ENCODE data around the gene SPI1. TPM values are rescaled to one million over a fixed set of nuclear protein-coding genes. Genes with fewer than 3 reads are reported as not detected.

The SPI1 gene
- polyA plus RNA-seq, 2 donors = 3.9 to 6.8 TPM

- Histone ChIP-seq H3K4me3 (ENCODE audit: low read depth in 1 of 2, low read length in 2 of 2) (no peak overlapping the region), H3K4me1 (ENCODE audit: control insufficient read depth in 2 of 2, insufficient read depth in 2 of 2, low read length in 1 of 2) (peaks cover 0 to 7% of the 10 kb centered on the region in 2 donors), H3K27ac (ENCODE audit: low read depth in 2 of 2, low read length in 1 of 2) (no peak overlapping the region), H3K36me3 (ENCODE audit: control insufficient read depth in 2 of 2, insufficient read depth in 2 of 2, low read length in 1 of 2) (no peaks in the 10 kb centered on the region), H3K27me3 (ENCODE audit: control insufficient read depth in 1 of 2, insufficient read depth in 2 of 2, low read length in 2 of 2) (no peaks in the 10 kb centered on the region), H3K9me3 (ENCODE audit: control insufficient read depth in 2 of 2, insufficient read depth in 1 of 2, low read depth in 1 of 2, low read length in 1 of 2) (no peaks in the 10 kb centered on the region)
- WGBS, 2 donors = 74 to 75% methylated on average over 17 of the region's 17 CpGs
Observed at GRCh38 chr11:47359586-47359985, 18.8 kb downstream of the SPI1 start.

DNA sequence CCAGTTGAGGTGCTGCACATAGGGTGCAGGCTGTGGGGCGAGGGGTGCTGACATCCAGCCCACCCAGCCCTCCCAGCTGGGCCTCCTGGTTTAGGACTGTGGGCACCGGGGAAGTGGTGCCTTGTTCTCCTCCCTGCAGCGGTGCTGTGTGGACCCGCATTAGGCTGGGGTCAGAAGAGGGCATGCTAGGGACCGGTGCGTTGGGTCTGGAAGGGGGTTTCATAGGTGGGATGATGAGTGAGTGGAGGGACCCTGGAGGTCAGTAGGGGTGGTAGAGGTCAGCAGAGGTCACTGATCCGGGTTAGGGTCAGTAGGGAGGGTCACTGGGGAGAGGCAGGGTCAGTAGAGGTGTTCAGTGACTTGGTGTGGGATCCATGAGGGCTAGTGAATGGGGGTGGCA is 19.2 kb downstream of the SPI1 start:
- Histone ChIP-seq H3K27ac (ENCODE audit: low read depth in 2 of 2, low read length in 1 of 2) (no peak overlapping the region), H3K4me3 (ENCODE audit: low read depth in 1 of 2, low read length in 2 of 2) (no peak overlapping the region), H3K9me3 (ENCODE audit: control insufficient read depth in 2 of 2, insufficient read depth in 1 of 2, low read depth in 1 of 2, low read length in 1 of 2) (no peaks in the 10 kb centered on the region), H3K27me3 (ENCODE audit: control insufficient read depth in 1 of 2, insufficient read depth in 2 of 2, low read length in 2 of 2) (no peaks in the 10 kb centered on the region), H3K4me1 (ENCODE audit: control insufficient read depth in 2 of 2, insufficient read depth in 2 of 2, low read length in 1 of 2) (peaks cover 0 to 7% of the 10 kb centered on the region in 2 donors), H3K36me3 (ENCODE audit: control insufficient read depth in 2 of 2, insufficient read depth in 2 of 2, low read length in 1 of 2) (no peaks in the 10 kb centered on the region)
- WGBS, 2 donors = 86 to 87% methylated on average over 7 of the region's 7 CpGs

GRCh38 chr11:47358731-47359051 is 19.7 kb downstream of the SPI1 start:
- no peaks in the 10 kb centered on the region for H3K27me3 ChIP-seq (ENCODE audit: control insufficient read depth in 1 of 2, insufficient read depth in 2 of 2, low read length in 2 of 2)
- peaks cover 0 to 7% of the 10 kb centered on the region in 2 donors for H3K4me1 ChIP-seq (ENCODE audit: control insufficient read depth in 2 of 2, insufficient read depth in 2 of 2, low read length in 1 of 2)
- H3K4me3 ChIP-seq (ENCODE audit: low read depth in 1 of 2, low read length in 2 of 2) = no peak overlapping the region
- H3K36me3 ChIP-seq (ENCODE audit: control insufficient read depth in 2 of 2, insufficient read depth in 2 of 2, low read length in 1 of 2) = no peaks in the 10 kb centered on the region
- no peaks in the 10 kb centered on the region for H3K9me3 ChIP-seq (ENCODE audit: control insufficient read depth in 2 of 2, insufficient read depth in 1 of 2, low read depth in 1 of 2, low read length in 1 of 2)
- no peak overlapping the region for H3K27ac ChIP-seq (ENCODE audit: low read depth in 2 of 2, low read length in 1 of 2)
- 82 to 85% methylated on average over 14 of the region's 14 CpGs for WGBS, 2 donors

DNA sequence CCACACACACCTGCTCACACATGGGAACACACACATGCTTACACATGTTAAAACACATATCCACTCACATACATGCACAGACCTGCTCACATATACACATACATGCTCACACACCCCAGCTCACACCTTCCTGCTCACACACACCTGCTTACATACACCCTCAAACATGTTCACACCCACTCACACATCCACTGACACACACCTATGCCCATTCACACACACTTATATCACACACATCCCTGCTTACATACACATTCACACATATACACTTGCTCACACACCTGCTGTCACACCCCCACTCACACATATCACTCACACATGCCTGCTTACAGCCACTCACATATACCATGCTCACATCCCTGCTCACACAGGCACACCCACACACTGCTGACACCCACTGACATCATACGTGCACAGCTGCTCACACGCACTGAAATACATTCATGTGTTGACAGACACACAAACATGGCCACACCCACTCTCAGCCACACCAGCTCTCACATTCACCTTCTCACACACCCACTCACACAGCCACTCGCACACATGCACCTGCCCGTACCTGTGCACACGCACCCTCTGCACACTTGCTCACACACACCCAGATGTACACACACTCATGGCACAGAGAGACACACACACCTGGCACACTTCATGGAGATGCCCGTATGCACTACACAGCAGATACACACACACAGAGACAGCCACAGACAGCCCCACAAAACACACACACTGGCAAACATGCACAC is 20.2 kb downstream of the SPI1 start:
- Histone ChIP-seq H3K27me3 (ENCODE audit: control insufficient read depth in 1 of 2, insufficient read depth in 2 of 2, low read length in 2 of 2) (no peaks in the 10 kb centered on the region), H3K4me1 (ENCODE audit: control insufficient read depth in 2 of 2, insufficient read depth in 2 of 2, low read length in 1 of 2) (peaks cover 0 to 7% of the 10 kb centered on the region in 2 donors), H3K9me3 (ENCODE audit: control insufficient read depth in 2 of 2, insufficient read depth in 1 of 2, low read depth in 1 of 2, low read length in 1 of 2) (no peaks in the 10 kb centered on the region), H3K36me3 (ENCODE audit: control insufficient read depth in 2 of 2, insufficient read depth in 2 of 2, low read length in 1 of 2) (no peaks in the 10 kb centered on the region), H3K27ac (ENCODE audit: low read depth in 2 of 2, low read length in 1 of 2) (no peak overlapping the region), H3K4me3 (ENCODE audit: low read depth in 1 of 2, low read length in 2 of 2) (no peak overlapping the region)
- WGBS, 2 donors = 89 to 94% methylated on average over 6 of the region's 6 CpGs

- Histone ChIP-seq H3K9me3 (ENCODE audit: control insufficient read depth in 2 of 2, insufficient read depth in 1 of 2, low read depth in 1 of 2, low read length in 1 of 2) (no peaks in the 10 kb centered on the region), H3K36me3 (ENCODE audit: control insufficient read depth in 2 of 2, insufficient read depth in 2 of 2, low read length in 1 of 2) (no peaks in the 10 kb centered on the region), H3K4me3 (ENCODE audit: low read depth in 1 of 2, low read length in 2 of 2) (no peak overlapping the region), H3K27me3 (ENCODE audit: control insufficient read depth in 1 of 2, insufficient read depth in 2 of 2, low read length in 2 of 2) (no peaks in the 10 kb centered on the region), H3K27ac (ENCODE audit: low read depth in 2 of 2, low read length in 1 of 2) (no peak overlapping the region), H3K4me1 (ENCODE audit: control insufficient read depth in 2 of 2, insufficient read depth in 2 of 2, low read length in 1 of 2) (peaks cover 0 to 7% of the 10 kb centered on the region in 2 donors)
- 85 to 97% methylated on average over 1 of the region's 1 CpG for WGBS, 2 donors
Observed at GRCh38 chr11:47356998-47357329, 21.4 kb downstream of the SPI1 start.

GRCh38 chr11:47356129-47356997 is 22.0 kb downstream of the SPI1 start:
- H3K27me3 ChIP-seq (ENCODE audit: control insufficient read depth in 1 of 2, insufficient read depth in 2 of 2, low read length in 2 of 2) = no peaks in the 10 kb centered on the region
- no peaks in the 10 kb centered on the region for H3K9me3 ChIP-seq (ENCODE audit: control insufficient read depth in 2 of 2, insufficient read depth in 1 of 2, low read depth in 1 of 2, low read length in 1 of 2)
- no peak overlapping the region for H3K4me3 ChIP-seq (ENCODE audit: low read depth in 1 of 2, low read length in 2 of 2)
- H3K36me3 ChIP-seq (ENCODE audit: control insufficient read depth in 2 of 2, insufficient read depth in 2 of 2, low read length in 1 of 2) = no peaks in the 10 kb centered on the region
- H3K4me1 ChIP-seq (ENCODE audit: control insufficient read depth in 2 of 2, insufficient read depth in 2 of 2, low read length in 1 of 2) = peaks cover 0 to 7% of the 10 kb centered on the region in 2 donors
- 92% methylated on average over 9 of the region's 9 CpGs for WGBS, 2 donors
- H3K27ac ChIP-seq (ENCODE audit: low read depth in 2 of 2, low read length in 1 of 2) = no peak overlapping the region

DNA sequence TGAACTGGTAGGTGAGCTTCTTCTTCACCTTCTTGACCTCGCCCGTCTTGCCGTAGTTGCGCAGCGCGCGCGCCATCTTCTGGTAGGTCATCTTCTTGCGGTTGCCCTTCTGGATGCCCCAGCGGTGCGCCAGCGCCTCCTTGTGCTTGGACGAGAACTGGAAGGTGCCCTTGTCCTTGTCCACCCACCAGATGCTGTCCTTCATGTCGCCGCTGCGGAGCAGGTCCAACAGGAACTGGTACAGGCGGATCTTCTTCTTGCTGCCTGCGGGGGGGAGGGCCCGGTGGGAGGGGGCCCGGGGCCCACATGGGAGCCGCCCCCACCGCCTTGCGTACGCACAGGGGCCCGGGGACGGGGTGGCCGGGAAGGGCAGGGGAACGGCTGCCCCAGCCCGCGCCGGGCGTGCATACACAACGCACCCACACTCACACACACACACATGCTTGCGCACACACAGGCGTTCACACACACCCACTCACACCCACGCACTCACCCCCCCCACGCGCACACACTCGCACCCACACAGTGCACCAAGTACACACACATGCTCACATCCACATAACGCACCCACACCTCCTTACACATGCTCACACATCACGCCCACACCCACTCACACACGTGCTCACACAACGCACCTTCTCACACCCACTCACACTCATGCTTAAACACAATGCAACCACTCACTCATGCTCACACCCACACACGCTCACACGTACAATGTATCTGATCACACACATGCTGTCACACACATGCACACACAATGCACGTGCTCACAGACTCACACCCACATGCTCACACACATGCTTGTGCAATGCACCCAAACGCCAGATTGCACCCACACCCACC is 22.8 kb downstream of the SPI1 start:
- Histone ChIP-seq H3K4me1 (ENCODE audit: control insufficient read depth in 2 of 2, insufficient read depth in 2 of 2, low read length in 1 of 2) (peaks cover 0 to 7% of the 10 kb centered on the region in 2 donors), H3K9me3 (ENCODE audit: control insufficient read depth in 2 of 2, insufficient read depth in 1 of 2, low read depth in 1 of 2, low read length in 1 of 2) (no peaks in the 10 kb centered on the region), H3K4me3 (ENCODE audit: low read depth in 1 of 2, low read length in 2 of 2) (peak overlapping the region; percentile 38 to 52), H3K27ac (ENCODE audit: low read depth in 2 of 2, low read length in 1 of 2) (no peak overlapping the region), H3K27me3 (ENCODE audit: control insufficient read depth in 1 of 2, insufficient read depth in 2 of 2, low read length in 2 of 2) (no peaks in the 10 kb centered on the region), H3K36me3 (ENCODE audit: control insufficient read depth in 2 of 2, insufficient read depth in 2 of 2, low read length in 1 of 2) (no peaks in the 10 kb centered on the region)
- 26 to 29% methylated on average over 45 to 47 of the region's 47 CpGs for WGBS, 2 donors

DNA sequence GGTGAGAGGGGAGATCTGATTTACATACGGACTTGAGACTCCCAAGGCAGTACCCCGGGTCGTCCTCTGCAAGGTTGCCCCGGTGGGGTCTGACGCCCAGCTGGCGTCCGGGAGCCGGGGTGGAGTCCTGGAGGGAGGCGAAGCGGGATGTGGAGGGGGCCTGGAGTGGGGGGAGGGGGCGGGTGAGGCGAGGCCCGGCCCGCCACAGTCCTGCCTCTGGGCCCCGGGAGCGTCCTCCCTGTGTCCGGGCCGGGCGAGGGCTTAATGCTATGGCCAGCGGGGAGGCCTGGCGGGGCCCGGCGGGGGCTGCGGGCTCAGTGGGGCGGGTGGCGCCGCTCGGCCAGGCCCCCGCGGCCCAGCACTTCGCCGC is 23.4 kb downstream of the SPI1 start:
- whole genome bisulfite sequencing, 2 donors = 20 to 23% methylated on average over 14 to 32 of the region's 32 CpGs
- Histone ChIP-seq H3K27ac (ENCODE audit: low read depth in 2 of 2, low read length in 1 of 2) (no peak overlapping the region), H3K4me3 (ENCODE audit: low read depth in 1 of 2, low read length in 2 of 2) (peak overlapping the region; percentile 38 to 52)

DNA sequence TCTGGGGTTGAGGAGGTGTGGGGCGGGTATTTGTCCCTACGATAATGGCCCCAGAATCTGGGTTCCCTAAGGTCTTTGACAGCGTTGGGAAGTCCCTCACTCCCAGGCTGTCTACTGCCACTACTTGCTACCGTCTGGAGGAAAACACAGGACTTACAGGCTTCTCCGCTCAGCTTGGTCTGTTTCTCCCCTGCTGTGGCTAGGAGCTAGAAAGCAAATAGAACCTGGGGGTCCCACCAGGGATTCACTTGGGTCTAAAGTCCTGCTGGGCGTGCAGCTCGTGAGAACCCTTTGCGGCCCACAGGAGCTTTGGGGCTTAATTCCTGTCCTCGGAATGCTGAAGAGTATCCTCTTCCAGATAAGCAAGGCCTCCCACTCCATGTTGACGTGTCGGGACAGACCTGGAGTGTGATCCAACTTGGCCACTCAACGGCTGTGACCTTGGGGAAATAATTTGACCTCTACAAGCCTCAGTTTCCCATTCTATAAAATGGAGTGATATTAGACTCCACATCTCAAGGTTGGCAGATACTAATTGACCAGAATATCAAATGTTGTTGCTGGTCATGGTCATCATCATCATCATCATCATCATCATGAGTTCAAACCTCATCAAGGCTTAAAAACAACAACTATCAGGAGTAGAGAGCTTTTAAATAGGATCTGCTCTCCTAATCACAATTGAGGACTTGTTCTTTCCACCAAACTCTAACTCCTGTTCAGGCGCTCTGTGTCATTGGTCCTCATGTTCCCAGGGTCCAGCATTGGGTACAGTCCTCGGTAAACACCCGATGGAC is 24.2 kb downstream of the SPI1 start:
- peaks cover 0 to 7% of the 10 kb centered on the region in 2 donors for H3K4me1 ChIP-seq (ENCODE audit: control insufficient read depth in 2 of 2, insufficient read depth in 2 of 2, low read length in 1 of 2)
- H3K9me3 ChIP-seq (ENCODE audit: control insufficient read depth in 2 of 2, insufficient read depth in 1 of 2, low read depth in 1 of 2, low read length in 1 of 2) = no peaks in the 10 kb centered on the region
- no peaks in the 10 kb centered on the region for H3K36me3 ChIP-seq (ENCODE audit: control insufficient read depth in 2 of 2, insufficient read depth in 2 of 2, low read length in 1 of 2)
- no peak overlapping the region for H3K27ac ChIP-seq (ENCODE audit: low read depth in 2 of 2, low read length in 1 of 2)
- no peak overlapping the region for H3K4me3 ChIP-seq (ENCODE audit: low read depth in 1 of 2, low read length in 2 of 2)
- H3K27me3 ChIP-seq (ENCODE audit: control insufficient read depth in 1 of 2, insufficient read depth in 2 of 2, low read length in 2 of 2) = no peaks in the 10 kb centered on the region
- 87 to 88% methylated on average over 15 of the region's 15 CpGs for whole genome bisulfite sequencing, 2 donors

More for the DNA sequence above, 23.4 kb downstream of the SPI1 start:
- Histone ChIP-seq H3K27me3 (ENCODE audit: control insufficient read depth in 1 of 2, insufficient read depth in 2 of 2, low read length in 2 of 2) (no peaks in the 10 kb centered on the region), H3K9me3 (ENCODE audit: control insufficient read depth in 2 of 2, insufficient read depth in 1 of 2, low read depth in 1 of 2, low read length in 1 of 2) (no peaks in the 10 kb centered on the region), H3K4me1 (ENCODE audit: control insufficient read depth in 2 of 2, insufficient read depth in 2 of 2, low read length in 1 of 2) (peaks cover 0 to 7% of the 10 kb centered on the region in 2 donors), H3K36me3 (ENCODE audit: control insufficient read depth in 2 of 2, insufficient read depth in 2 of 2, low read length in 1 of 2) (no peaks in the 10 kb centered on the region)
